Glutamatergic neuron (in vitro differentiated cells): ENCODE results near the gene STARD8. TPM values are rescaled to one million over a fixed set of nuclear protein-coding genes. Genes with fewer than 3 reads are reported as not detected.
A peak's percentile ranks its signal among the peaks of the same experiment; 100 is the strongest.

Source experiments
- DNase-seq: peaks from one replicate; pipeline ENCODE4 v3.0.0; 2022
- H3K27ac Mint-ChIP-seq: one replicate; pipeline ENCODE4 v1.8.0; 2020; ENCODE audit warnings: mild to moderate bottlenecking, mixed read lengths, inconsistent platforms; ENCODE audit not compliant: unreplicated experiment
- H3K27me3 Mint-ChIP-seq: one replicate; pipeline ENCODE4 v1.8.0; 2020; ENCODE audit warnings: mild to moderate bottlenecking, moderate library complexity, mixed read lengths, inconsistent platforms; ENCODE audit not compliant: unreplicated experiment
- H3K36me3 Mint-ChIP-seq: one replicate; pipeline ENCODE4 v1.8.0; 2020; ENCODE audit warnings: mild to moderate bottlenecking, mixed read lengths, inconsistent platforms; ENCODE audit not compliant: unreplicated experiment
- H3K4me1 Mint-ChIP-seq: one replicate; pipeline ENCODE4 v1.8.0; 2020; ENCODE audit warnings: mild to moderate bottlenecking, low read depth, mixed read lengths, inconsistent platforms; ENCODE audit not compliant: unreplicated experiment
- H3K4me3 Mint-ChIP-seq: one replicate; pipeline ENCODE4 v1.8.0; 2020; ENCODE audit warnings: mild to moderate bottlenecking, mixed read lengths, inconsistent platforms; ENCODE audit not compliant: unreplicated experiment
- H3K9me3 Mint-ChIP-seq: one replicate; pipeline ENCODE4 v1.8.0; 2020; ENCODE audit warnings: mild to moderate bottlenecking, moderate library complexity, mixed read lengths, inconsistent platforms; ENCODE audit not compliant: unreplicated experiment
- total RNA-seq: library from RNA; stranded (reverse); fragmentation: NEBNext Ultra II Directional; extraction: Animal tissue kit (Norgen Biotek cat#: 25700); gene quantifications from one replicate; pipeline ENCODE4 v1.2.1, GENCODE V29; 2021; ENCODE audit not compliant: unreplicated experiment
- TF ChIP-seq, protein P1 (sequence below): fragments of 200-600 bp; sonication (generic); IDR thresholded peaks from one replicate; pipeline ENCODE4 v1.5.0; 2021; ENCODE audit not compliant: partially characterized antibody, unreplicated experiment

Gene STARD8
- total RNA-seq, 1 donor from 2014 or later, result 1.1 TPM

DNA sequence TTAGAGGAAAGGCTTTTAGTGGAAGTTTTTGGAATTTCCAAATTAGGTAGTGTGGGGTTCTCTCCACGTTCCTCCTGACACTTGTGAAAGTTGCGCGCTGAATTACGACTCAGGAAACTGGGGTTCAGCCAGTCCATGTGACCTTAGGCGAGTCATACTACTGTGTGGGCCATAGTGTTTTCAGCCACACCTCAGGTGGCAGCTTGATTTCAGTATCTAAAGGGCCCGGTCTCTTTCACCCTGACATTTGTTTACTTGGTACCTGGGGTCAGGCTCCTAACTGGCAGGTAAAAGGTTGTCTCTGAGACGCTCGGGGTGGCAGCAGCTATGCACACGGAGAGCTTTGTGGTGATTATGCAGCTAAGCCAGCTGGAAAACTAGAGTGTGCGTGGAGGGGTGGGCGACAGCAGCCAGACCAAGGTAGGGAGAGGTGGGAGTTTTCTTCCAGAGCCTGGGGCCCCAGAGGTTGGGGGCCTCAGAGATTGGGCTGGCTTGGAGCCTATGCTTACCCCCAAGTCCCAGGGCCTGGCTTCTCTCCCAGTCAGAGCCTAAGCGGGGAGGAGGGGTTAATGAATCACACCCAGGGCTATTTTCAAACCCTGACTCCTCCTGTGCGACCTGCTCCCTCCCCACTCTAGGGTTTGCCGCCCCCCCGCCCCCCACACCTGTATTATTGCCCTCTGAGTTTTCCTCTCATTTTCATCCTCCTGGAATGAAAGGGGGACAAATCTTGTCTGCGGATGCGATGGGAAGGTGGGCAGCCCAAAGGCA lies 47.2 kb downstream of the STARD8 start:
- Mint-ChIP-seq H3K36me3 (no peaks in the 10 kb centered on the region), H3K9me3 (no peaks in the 10 kb centered on the region), H3K27ac (no peak overlapping the region), H3K27me3 (peaks cover 2% of the 10 kb centered on the region), H3K4me1 (peaks cover 3% of the 10 kb centered on the region), H3K4me3 (peak overlapping the region; percentile 63)
- TF ChIP-seq, protein P1, sequence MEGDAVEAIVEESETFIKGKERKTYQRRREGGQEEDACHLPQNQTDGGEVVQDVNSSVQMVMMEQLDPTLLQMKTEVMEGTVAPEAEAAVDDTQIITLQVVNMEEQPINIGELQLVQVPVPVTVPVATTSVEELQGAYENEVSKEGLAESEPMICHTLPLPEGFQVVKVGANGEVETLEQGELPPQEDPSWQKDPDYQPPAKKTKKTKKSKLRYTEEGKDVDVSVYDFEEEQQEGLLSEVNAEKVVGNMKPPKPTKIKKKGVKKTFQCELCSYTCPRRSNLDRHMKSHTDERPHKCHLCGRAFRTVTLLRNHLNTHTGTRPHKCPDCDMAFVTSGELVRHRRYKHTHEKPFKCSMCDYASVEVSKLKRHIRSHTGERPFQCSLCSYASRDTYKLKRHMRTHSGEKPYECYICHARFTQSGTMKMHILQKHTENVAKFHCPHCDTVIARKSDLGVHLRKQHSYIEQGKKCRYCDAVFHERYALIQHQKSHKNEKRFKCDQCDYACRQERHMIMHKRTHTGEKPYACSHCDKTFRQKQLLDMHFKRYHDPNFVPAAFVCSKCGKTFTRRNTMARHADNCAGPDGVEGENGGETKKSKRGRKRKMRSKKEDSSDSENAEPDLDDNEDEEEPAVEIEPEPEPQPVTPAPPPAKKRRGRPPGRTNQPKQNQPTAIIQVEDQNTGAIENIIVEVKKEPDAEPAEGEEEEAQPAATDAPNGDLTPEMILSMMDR, result no peak
- no peak for DNase-seq

DNA sequence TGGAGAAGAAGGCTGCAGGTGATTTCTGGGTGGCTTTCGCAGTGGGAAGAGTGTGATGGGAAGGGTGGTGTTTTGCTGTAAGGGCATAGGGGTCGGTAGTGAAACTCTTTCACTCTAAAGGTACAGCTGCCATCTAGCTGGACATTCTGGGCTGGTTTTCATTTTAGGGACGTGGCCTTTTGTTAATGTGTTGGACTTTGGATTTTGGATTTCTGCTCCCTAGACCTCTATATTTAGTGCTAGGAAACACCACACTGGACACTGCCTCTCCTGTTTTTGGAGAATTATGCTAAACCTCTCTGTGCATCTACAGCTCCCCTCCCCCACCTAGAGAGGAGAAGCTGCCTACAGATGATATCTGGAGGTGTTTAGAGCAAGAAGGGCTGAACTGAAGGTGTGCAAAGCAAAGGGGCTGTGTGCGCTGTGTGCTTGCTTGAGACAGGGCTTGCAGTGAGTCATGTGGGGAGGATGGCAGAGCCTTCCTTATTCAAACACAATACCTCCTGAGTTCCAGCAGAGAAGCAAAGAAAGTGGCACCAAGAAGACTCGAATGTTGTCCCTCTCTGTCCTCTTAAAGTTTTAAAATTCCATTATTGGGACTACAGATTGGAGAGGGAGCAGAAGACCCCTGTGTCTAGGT lies 47.9 kb downstream of the STARD8 start:
- H3K9me3 Mint-ChIP-seq, result no peaks in the 10 kb centered on the region
- H3K4me3 Mint-ChIP-seq, result no peak overlapping the region
- H3K4me1 Mint-ChIP-seq, result peaks cover 3% of the 10 kb centered on the region
- TF ChIP-seq, protein P1, result no peak
- no peaks in the 10 kb centered on the region for H3K27me3 Mint-ChIP-seq
- no peak for DNase-seq
- no peaks in the 10 kb centered on the region for H3K36me3 Mint-ChIP-seq
- no peak overlapping the region for H3K27ac Mint-ChIP-seq

DNA sequence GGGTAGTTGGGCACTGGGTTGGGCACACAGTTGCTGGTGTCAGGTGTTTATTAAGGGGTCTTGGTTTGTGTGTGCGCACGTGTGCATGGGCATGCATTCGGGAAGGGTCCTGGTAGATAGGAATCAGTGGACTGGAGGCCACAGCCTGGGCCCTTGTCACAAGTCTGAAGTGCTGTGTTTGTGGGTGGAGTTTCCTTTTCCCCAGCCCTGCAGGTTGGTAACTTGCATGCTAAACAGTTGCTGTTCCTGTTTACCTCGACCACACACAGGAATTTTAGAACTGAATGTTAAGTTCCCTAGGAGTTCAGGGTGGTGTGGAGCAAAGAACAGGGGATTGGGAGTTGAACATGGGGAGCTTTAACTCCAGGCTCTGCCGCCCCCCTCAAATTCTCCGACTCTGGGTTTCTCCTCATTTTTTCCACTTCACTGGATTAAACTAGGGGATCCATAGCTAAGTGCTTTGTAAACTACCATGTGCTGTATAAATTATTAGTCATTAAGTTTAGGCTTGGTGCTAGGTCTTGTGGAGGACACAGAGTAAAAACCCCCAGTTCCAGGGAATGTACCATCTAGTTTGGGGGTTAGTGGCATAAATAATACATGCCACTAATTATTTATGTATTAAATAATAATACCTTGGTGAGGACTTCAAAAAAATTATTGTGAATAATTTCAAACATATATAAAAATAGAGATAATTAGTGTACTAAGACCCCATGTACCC lies 49.0 kb downstream of the STARD8 start:
- H3K4me3 Mint-ChIP-seq, result no peak overlapping the region
- H3K4me1 Mint-ChIP-seq, result peaks cover 3% of the 10 kb centered on the region
- no peak for DNase-seq
- H3K27ac Mint-ChIP-seq, result no peak overlapping the region
- H3K27me3 Mint-ChIP-seq, result peaks cover 2% of the 10 kb centered on the region
- TF ChIP-seq, protein P1, result no peak
- H3K9me3 Mint-ChIP-seq, result no peaks in the 10 kb centered on the region
- H3K36me3 Mint-ChIP-seq, result no peaks in the 10 kb centered on the region

DNA sequence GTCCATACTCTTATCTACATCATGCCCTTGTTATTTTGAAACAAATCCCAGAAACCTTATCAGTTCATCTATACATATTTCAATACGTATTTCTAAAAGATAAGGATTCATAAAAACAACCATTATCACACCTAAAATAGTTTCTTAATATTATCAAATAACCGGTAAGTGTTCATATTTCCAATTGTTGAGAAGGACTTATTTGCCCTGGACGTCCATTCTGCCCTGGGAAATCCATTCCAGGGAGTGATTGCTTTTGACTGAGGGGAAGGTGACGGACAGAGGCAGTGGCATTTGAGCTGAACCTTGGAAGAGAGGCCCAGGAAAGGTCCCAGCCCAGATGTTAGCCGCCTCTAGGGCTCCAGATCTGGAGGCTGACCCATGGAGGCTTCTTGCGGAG lies 49.6 kb downstream of the STARD8 start:
- Mint-ChIP-seq H3K27ac (no peak overlapping the region), H3K4me1 (peaks cover 3% of the 10 kb centered on the region), H3K9me3 (no peaks in the 10 kb centered on the region), H3K36me3 (no peaks in the 10 kb centered on the region), H3K27me3 (peaks cover 2% of the 10 kb centered on the region), H3K4me3 (no peak overlapping the region)
- DNase-seq, result no peak
- TF ChIP-seq, protein P1, result no peak
